ENCODE data around the gene FREY1.

Gene FREY1

GRCh38 chr11:45904309-45904915 is 2.7 kb downstream of the FREY1 start:
- Histone ChIP-seq H3K27ac (ENCODE audit: extremely low read depth, low read depth, low read length) (no peak overlapping the region), H3K36me3 (ENCODE audit: control insufficient read depth in 2 of 2, insufficient read depth in 1 of 2, low read length in 2 of 2) (peaks cover 0 to 34% of the 10 kb centered on the region in 2 experiments; a peak in 1 of 3 replicates), H3K4me1 (ENCODE audit: control insufficient read depth, insufficient read depth, low read length) (no peaks in the 10 kb centered on the region), H3K4me3 (ENCODE audit: low read depth, low read length) (no peak overlapping the region), H3K9me3 (ENCODE audit: control insufficient read depth, insufficient read depth, low read depth, low read length) (no peaks in the 10 kb centered on the region)
- ChIA-PET POLR2A (no interaction called here), CTCF (no interaction called here)
- TF ChIP-seq SCRT2 (tag by site-specific recombination; IDR thresholded peaks at IDR 0.05) (peak; percentile 41; the same call in 1 of the 2 replicates), ZNF571 (tag by site-specific recombination; IDR thresholded peaks at IDR 0.05) (no peak), ZBTB6 (tag by site-specific recombination; IDR thresholded peaks at IDR 0.05) (no peak), ZNF664 (tag by site-specific recombination; IDR thresholded peaks at IDR 0.05) (no peak), ZNF610 (tag by site-specific recombination; IDR thresholded peaks at IDR 0.05; ENCODE audit: borderline replicate concordance) (no peak), ZNF514 (tag by site-specific recombination; IDR thresholded peaks at IDR 0.05) (no peak), ZSCAN4 (tag by site-specific recombination; IDR thresholded peaks at IDR 0.05) (no peak)
- TF ChIP-seq, protein P1, sequence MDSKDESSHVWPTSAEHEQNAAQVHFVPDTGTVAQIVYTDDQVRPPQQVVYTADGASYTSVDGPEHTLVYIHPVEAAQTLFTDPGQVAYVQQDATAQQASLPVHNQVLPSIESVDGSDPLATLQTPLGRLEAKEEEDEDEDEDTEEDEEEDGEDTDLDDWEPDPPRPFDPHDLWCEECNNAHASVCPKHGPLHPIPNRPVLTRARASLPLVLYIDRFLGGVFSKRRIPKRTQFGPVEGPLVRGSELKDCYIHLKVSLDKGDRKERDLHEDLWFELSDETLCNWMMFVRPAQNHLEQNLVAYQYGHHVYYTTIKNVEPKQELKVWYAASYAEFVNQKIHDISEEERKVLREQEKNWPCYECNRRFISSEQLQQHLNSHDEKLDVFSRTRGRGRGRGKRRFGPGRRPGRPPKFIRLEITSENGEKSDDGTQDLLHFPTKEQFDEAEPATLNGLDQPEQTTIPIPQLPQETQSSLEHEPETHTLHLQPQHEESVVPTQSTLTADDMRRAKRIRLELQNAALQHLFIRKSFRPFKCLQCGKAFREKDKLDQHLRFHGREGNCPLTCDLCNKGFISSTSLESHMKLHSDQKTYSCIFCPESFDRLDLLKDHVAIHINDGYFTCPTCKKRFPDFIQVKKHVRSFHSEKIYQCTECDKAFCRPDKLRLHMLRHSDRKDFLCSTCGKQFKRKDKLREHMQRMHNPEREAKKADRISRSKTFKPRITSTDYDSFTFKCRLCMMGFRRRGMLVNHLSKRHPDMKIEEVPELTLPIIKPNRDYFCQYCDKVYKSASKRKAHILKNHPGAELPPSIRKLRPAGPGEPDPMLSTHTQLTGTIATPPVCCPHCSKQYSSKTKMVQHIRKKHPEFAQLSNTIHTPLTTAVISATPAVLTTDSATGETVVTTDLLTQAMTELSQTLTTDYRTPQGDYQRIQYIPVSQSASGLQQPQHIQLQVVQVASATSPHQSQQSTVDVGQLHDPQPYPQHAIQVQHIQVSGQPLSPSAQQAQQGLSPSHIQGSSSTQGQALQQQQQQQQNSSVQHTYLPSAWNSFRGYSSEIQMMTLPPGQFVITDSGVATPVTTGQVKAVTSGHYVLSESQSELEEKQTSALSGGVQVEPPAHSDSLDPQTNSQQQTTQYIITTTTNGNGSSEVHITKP (tag by site-specific recombination; IDR thresholded peaks at IDR 0.05): no peak

DNA sequence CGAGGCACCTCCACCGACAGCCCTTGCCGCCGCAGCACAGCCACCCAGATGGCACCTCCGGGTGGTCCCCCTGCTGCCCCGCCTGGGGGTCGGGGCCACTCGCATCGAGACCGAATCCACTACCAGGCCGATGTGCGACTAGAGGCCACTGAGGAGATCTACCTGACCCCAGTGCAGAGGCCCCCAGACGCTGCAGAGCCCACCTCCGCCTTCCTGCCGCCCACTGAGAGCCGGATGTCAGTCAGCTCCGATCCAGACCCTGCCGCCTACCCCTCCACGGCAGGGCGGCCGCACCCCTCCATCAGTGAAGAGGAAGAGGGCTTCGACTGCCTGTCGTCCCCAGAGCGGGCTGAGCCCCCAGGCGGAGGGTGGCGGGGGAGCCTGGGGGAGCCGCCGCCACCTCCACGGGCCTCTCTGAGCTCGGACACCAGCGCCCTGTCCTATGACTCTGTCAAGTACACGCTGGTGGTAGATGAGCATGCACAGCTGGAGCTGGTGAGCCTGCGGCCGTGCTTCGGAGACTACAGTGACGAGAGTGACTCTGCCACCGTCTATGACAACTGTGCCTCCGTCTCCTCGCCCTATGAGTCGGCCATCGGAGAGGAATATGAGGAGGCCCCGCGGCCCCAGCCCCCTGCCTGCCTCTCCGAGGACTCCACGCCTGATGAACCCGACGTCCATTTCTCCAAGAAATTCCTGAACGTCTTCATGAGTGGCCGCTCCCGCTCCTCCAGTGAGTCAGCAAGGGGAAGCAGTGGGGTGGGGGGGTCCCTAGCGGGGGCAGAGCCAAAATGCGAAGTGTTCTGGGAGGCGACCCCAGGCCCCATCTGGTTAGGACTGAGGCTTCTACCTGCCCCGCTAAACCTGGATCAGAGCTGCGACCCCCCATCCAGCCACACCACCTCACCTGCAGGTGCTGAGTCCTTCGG is 4.4 kb downstream of the FREY1 start:
- ChIA-PET CTCF (no interaction called here), POLR2A (no interaction called here)

DNA sequence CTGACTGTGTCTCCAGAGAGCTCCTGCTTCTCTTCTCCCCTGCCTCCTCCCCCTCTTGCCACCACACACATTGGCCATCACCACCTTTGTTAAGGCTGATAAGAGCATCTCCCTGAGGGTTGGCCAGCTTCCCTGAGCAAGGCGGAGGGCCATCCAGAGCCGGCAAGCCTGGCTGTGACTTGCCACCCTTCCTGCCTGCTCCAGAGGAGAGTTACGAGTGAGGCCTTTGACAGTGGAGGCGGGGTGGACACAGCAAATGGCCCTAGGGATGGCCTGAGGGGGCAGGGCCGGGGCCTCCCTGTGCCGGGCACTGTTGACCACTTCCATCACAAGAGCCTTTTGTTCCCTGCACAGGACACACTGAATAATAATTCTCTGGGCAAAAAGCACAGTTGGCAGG is 5.4 kb downstream of the FREY1 start:
- ChIA-PET CTCF (interaction anchor here (0.7 to 1.2 kb wide), 2 partner anchors 28 to 91 kb away, joined by 4 read pairs; no protein-coding TSS in a partner anchor), POLR2A (interaction anchor here (1.6 kb wide), 1 partner anchor 16 kb away, joined by 8 read pairs; the partner anchor contains the start of gene PEX16)
- H3K27ac ChIP-seq (ENCODE audit: extremely low read depth, low read depth, low read length): no peak overlapping the region
- H3K4me1 ChIP-seq (ENCODE audit: control insufficient read depth, insufficient read depth, low read length): peaks cover 4% of the 10 kb centered on the region; the same call in 1 of the 2 replicates
- H3K9me3 ChIP-seq (ENCODE audit: control insufficient read depth, insufficient read depth, low read depth, low read length): no peaks in the 10 kb centered on the region
- H3K36me3 ChIP-seq (ENCODE audit: control insufficient read depth in 2 of 2, insufficient read depth in 1 of 2, low read length in 2 of 2): peaks cover 0 to 29% of the 10 kb centered on the region in 2 experiments; a peak in 1 of 3 replicates
- H3K4me3 ChIP-seq (ENCODE audit: low read depth, low read length): no peak overlapping the region
- TF ChIP-seq ZEB2 (tag by site-specific recombination; IDR thresholded peaks at IDR 0.05) (no peak), ZBTB26 (tag by site-specific recombination; optimal IDR thresholded peaks at IDR 0.05) (no peak), ZFP37 (tag by site-specific recombination; IDR thresholded peaks at IDR 0.05) (no peak), ZNF121 (tag by site-specific recombination; IDR thresholded peaks at IDR 0.05) (no peak), HOXD13 (CRISPR knock-in tag; IDR thresholded peaks at IDR 0.05; ENCODE audit: borderline replicate concordance) (no peak), WT1 (tag by site-specific recombination; IDR thresholded peaks at IDR 0.05) (no peak), ZBTB48 (tag by site-specific recombination; IDR thresholded peaks at IDR 0.05) (no peak), ZNF274 (IDR thresholded peaks at IDR 0.05; ENCODE audit: low read length) (no peak), ZNF274 (tag by site-specific recombination; IDR thresholded peaks at IDR 0.05; ENCODE audit: borderline replicate concordance) (no peak)
- TF ChIP-seq, protein P2, sequence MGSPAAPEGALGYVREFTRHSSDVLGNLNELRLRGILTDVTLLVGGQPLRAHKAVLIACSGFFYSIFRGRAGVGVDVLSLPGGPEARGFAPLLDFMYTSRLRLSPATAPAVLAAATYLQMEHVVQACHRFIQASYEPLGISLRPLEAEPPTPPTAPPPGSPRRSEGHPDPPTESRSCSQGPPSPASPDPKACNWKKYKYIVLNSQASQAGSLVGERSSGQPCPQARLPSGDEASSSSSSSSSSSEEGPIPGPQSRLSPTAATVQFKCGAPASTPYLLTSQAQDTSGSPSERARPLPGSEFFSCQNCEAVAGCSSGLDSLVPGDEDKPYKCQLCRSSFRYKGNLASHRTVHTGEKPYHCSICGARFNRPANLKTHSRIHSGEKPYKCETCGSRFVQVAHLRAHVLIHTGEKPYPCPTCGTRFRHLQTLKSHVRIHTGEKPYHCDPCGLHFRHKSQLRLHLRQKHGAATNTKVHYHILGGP (tag by site-specific recombination; IDR thresholded peaks at IDR 0.05): no peak

More for the DNA sequence above, 4.4 kb downstream of the FREY1 start:
- H3K36me3 ChIP-seq (ENCODE audit: control insufficient read depth in 2 of 2, insufficient read depth in 1 of 2, low read length in 2 of 2): peaks cover 0 to 29% of the 10 kb centered on the region in 2 experiments; a peak in 1 of 3 replicates
- H3K9me3 ChIP-seq (ENCODE audit: control insufficient read depth, insufficient read depth, low read depth, low read length): no peaks in the 10 kb centered on the region
- no peak overlapping the region for H3K4me3 ChIP-seq (ENCODE audit: low read depth, low read length)
- peaks cover 4% of the 10 kb centered on the region; the same call in 1 of the 2 replicates for H3K4me1 ChIP-seq (ENCODE audit: control insufficient read depth, insufficient read depth, low read length)
- no peak overlapping the region for H3K27ac ChIP-seq (ENCODE audit: extremely low read depth, low read depth, low read length)
- peak; percentile 35; the same call in 1 of the 2 replicates for TF ChIP-seq GLIS2 (tag by site-specific recombination; IDR thresholded peaks at IDR 0.05)
- TF ChIP-seq ZNF341 (tag by site-specific recombination; IDR thresholded peaks at IDR 0.05; ENCODE audit: low read depth): no peak

All from HEK293 (cell line).